HG03196 (cell line): ENCODE results near the gene PSTK.

Source experiments
- ATAC-seq: cut with Tn5 transposase; IDR thresholded peaks from one replicate; pipeline ENCODE4 v1.9.1; 2021; ENCODE audit not compliant: unreplicated experiment

PSTK gene

GRCh38 chr10:122992031-122992585 lies 11.9 kb downstream of the PSTK start:
- no peak for ATAC-seq

- no peak for ATAC-seq
Measured at GRCh38 chr10:122993797-122994336, 13.7 kb downstream of the PSTK start.

GRCh38 chr10:122995936-122996335 lies 15.7 kb downstream of the PSTK start:
- no peak for ATAC-seq

DNA sequence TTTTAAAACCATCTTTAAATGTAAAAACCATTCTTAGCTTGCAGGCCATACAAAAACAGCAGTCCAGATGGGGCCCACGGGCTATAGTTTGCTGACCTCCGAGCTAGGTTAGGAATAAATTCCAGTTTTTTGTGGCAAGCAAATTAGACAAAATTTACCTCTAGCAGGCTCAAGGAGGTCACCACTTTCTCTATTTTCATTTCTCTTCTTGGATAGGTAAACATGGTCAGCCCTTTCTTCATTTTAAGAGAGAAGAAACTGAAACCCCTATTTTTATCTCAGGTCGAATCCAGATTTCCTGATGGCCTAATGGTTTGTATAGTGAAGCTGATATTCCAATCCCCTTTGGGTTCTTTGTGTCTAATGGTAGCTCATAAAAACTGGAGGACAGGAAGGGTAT lies 17.7 kb downstream of the PSTK start:
- no peak for ATAC-seq

GRCh38 chr10:122998360-122998917 lies 18.2 kb downstream of the PSTK start:
- ATAC-seq, result no peak

- no peak for ATAC-seq
Measured at GRCh38 chr10:122998934-122999333, 18.7 kb downstream of the PSTK start.

GRCh38 chr10:122999347-122999746 lies 19.1 kb downstream of the PSTK start:
- no peak for ATAC-seq

DNA sequence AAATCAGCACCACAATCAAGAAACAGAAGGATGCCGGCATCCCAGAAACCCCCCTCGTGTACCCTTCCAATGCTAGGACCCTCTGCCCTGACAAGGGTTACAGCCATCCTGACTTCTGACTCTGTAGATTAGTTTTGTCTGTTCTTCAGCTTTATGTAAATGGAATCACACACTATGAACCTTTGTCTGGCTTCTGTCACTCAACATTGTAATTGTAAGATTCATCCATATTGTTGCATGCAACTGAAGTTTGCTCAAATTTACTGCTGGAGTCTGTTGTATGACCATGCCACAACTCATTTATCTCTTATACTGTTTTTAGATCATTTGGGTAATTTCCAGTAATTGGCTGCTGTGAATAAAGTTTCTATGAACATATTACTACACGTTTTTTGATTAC lies 20.0 kb downstream of the PSTK start:
- ATAC-seq, result no peak

DNA sequence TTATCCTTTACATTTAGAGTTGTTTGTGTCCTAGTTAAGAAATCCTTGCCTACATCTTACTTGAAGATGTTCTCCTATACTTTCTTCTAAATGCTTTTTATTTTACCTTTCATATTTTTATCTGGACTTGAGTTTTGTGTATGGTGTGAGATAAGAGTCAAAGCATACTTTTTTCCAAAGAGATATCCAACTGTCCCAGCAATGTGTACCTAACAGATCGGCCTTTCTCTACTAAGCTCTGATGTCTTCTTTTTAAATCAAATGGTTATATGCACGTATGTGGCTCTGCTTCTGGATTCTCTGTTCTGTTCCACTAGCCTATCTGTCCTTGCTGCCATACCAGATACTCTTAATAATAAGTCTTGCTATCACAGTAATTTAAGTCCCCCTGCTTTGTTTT lies 21.2 kb downstream of the PSTK start:
- no peak for ATAC-seq

- no peak for ATAC-seq
Measured at GRCh38 chr10:123004298-123004697, 24.1 kb downstream of the PSTK start.

GRCh38 chr10:123007558-123008354 lies 27.6 kb downstream of the PSTK start:
- peak; percentile 35 for ATAC-seq

DNA sequence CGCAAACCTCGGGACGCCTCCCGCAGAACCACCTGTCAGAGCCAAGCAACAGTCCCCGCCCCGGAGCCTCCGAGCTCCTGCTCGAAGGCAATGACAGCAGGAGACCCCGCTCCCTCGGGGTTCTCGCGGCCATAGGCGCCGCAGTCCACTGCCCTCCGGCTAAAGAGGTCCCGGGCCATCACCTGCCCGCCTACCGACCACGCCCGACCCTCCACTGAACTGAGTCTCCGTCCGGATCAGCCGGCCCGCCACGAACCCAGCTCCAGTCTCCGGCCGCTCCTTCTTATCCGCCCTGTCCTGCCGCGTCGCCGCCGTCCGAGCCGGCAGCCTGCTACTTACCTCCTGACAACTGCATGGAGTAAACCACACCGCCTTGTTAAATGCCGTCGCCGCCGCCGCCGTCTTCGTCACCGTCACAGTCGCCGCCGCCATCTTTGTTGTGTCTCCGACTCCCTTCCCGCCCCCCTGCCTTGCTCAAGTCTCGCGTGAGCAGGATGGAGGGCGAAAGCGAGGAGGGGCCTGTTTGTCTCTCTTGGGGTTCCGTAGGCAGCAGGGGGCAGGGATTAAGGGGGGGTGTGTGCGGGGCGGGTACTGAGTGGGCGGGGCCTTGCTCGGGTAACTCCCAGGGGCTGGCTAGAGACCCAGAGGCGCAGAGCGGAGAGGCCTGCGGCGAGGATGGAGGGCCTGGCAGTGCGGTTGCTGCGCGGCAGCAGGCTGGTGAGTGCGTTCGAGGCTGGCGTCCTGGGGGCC lies 28.3 kb downstream of the PSTK start, which contains the start of the genes ACADSB and IKZF5:
TSS of gene ACADSB (plus strand) at position 652 of the 750 bp plus-strand sequence. CDS start at position 676, 24 bp downstream.
TSS of gene IKZF5 (minus strand) at position 441 of the 750 bp plus-strand sequence. CDS start 10,170 bp downstream, outside the sequence.
- peak; percentile 85 for ATAC-seq

- ATAC-seq, result peak; percentile 32
Measured at GRCh38 chr10:123009105-123009820, 29.1 kb downstream of the PSTK start.

DNA sequence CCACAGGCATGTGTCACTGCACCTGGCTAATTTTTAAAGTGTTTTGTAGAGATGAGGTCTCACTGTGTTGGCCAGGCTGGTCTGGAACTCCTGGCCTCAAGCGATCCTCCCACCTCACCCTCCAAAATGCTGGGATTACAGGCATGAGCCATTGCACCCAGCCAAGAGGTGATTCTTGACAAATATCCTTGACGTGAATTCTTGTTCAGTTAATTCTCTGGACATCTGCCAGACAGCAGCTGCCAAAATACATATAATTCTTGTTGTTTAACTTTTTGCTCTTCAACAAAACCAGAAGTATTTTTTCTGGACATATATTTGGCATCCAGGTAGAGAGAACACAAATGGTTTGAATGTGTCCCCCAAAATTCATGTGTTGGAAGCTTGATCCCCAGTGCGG lies 31.8 kb downstream of the PSTK start:
- no peak for ATAC-seq

DNA sequence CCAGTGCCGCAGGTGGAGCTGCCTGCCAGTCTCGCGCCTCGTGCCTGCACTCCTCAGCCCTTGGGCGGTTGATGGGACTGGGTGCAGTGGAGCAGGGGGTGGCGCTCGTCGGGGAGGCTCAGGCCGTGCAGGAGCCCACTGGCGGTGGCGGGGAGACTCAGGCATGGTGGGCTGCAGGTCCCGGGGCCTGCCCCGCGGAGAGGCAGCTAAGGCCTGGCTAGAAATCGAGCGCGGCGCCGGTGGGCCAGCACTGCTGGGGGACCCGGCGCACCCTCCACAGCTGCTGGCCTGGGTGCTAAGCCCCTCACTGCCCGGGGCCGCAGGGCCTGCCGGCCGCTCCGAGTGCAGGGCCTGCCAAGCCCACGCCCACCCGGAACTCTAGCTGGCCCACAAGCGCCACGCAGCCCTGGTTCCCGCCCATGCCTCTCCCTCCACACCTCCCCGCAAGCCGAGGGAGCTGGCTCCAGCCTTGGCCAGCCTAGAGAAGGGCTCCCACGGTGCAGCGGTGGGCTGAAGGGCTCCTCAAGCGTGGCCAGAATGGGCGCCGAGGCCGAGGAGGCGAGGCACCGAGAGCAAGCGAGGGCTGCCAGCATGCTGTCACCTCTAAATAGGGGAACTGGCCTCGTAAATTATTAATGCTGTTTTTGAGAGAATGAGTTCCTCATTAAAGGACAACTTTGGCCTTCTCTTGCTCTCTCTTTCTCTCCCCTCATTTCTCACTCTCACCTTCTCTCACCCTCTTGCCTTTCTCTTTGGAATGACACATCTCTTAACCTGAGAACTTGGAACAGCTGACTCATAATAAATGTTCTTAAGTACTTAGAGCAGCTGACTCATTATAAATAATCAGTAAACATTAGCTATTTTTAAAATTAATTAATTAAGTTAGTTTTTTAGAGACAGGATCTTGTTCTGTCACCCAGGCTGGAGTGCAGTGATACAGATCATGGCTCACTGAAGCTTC lies 33.5 kb downstream of the PSTK start:
- no peak for ATAC-seq

DNA sequence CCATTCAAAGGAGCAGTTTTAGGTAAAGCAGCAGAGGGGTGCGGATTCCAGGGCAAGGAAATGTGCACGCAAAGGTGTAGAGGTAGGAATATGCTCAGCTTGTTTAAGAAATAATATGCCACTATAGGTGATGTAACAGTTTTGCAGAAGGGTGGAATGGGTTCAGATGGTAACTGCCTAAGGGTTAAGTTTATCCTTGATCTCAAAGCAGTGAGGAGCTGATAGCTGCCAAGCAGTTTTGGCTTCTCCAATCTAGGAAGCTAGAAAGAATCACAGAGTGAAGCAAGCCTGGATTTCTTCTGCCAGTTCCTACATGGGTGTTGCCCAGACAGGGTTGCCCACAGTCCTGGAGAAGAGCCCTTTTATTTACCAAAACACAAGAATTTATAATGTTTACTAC lies 34.6 kb downstream of the PSTK start:
- ATAC-seq, result no peak

GRCh38 chr10:123016228-123016627 lies 36.0 kb downstream of the PSTK start:
- no peak for ATAC-seq

GRCh38 chr10:123017421-123018165 lies 37.4 kb downstream of the PSTK start:
- ATAC-seq, result no peak

DNA sequence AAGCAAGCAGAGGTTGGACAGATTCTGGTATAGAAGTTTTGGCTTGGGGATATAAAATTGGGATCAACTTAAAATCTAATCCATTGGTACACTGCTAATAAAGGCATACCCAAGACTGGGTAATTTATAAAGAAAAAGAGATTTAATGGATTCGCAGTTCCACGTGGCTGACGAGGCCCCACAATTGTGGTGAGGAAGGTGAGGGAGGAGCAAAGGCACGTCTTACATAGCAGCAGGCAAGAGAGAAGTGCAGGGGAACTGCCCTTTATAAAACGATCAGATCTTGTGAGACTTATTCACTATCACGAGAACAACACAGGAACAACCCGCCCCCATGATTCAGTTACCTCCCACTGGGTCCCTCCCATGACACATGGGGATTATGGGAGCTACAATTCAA lies 38.3 kb downstream of the PSTK start:
- no peak for ATAC-seq
